GM19395 (cell line): ENCODE measurements around the gene IQGAP1.
"Not testable (repeated sequence)": the region's sequence is repeated elsewhere in the genome, so short reads cannot be mapped to it uniquely, and the experiment has no call there.

Experiments
- ATAC-seq: cut with Tn5 transposase; IDR thresholded peaks from one replicate; pipeline ENCODE4 v1.9.1; 2021; ENCODE audit warnings: mild to moderate bottlenecking, moderate library complexity; ENCODE audit not compliant: unreplicated experiment

Gene IQGAP1

GRCh38 chr15:90479656-90480055 lies 91.6 kb downstream of the IQGAP1 start:
- ATAC-seq, result no peak

- ATAC-seq, result no peak
Observed at GRCh38 chr15:90481023-90481422, 93.0 kb downstream of the IQGAP1 start.

GRCh38 chr15:90482124-90483011 lies 94.3 kb downstream of the IQGAP1 start:
- ATAC-seq, result no peak

DNA sequence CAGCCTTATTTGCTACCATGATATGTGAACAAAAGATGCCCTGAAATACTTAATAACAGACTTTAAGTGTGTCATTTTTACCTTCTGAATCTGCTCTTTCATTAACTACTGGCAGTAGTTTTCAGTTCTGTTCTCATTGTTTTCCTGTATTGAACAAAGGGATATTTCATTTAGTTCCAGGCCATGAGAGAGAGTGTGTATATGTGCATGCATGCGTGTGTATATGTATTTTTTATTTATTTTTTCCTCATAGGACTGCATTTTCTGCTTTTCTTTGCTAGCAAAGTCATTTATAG lies 94.9 kb downstream of the IQGAP1 start:
- ATAC-seq, result no peak

DNA sequence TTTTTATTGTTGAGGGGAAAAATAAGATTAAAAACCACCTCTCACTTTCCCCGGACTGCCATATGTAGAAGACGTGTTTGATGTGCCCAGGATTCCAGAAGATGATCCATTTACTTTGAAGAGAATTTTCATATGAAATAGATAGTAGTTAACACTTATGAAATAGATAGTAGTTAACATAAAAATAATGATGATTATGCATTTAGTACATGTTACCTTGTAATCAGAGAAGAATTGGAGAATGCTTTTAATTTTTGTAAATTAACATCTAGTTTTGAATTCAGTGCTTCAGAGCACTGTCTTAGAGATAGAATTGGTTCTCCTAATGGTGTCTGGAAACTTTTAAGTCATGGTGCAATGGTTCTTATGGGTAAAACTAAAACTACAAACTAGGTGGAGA lies 95.6 kb downstream of the IQGAP1 start:
- ATAC-seq, result no peak

GRCh38 chr15:90487186-90487585 lies 99.1 kb downstream of the IQGAP1 start:
- no peak for ATAC-seq

- no peak for ATAC-seq
Observed at GRCh38 chr15:90489514-90489913, 101.5 kb downstream of the IQGAP1 start.

DNA sequence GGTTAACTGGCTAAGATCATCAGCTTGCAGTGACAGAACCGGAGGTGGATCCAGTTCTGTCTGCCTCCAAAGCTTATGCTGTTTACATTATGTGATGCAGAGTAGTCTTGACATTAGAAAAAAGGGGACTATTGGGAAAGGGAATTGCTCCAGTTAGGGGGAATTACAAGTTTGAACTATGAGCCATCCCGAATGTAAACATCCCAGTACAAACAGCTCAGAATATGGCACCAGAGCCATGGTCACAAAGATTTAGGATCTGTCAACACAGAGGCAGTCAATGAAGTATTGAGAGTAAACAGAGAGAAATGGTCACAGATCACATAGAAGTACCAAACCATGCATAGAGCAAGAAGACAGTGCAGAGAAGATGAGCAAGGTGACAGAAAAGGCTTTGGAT lies 101.9 kb downstream of the IQGAP1 start:
- no peak for ATAC-seq

GRCh38 chr15:90493647-90494046 lies 105.6 kb downstream of the IQGAP1 start:
- no peak for ATAC-seq

GRCh38 chr15:90495067-90495466 lies 107.0 kb downstream of the IQGAP1 start:
- ATAC-seq, result no peak

DNA sequence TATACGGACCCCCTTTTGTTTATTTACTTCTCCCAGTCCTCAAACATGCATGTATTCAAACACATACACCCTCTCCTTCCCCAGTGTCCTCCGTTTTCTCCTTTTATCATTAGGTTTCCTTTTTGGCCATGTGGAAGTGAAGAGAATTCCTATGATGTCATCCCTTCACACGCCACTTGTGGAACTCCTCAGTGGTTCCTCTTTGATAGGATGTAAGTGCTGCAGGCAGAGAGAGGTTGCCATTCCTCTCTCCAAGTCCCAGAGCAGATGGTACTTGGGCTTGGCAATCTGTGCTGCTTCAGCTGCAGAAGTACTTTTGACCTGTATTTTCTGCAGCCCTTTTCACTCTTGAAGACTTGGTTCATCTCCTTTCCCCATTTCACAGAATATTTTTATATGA lies 108.7 kb downstream of the IQGAP1 start:
- ATAC-seq, result no peak

- ATAC-seq, result no peak
Observed at GRCh38 chr15:90497376-90497775, 109.3 kb downstream of the IQGAP1 start.

- no peak for ATAC-seq
Observed at GRCh38 chr15:90497912-90498311, 109.9 kb downstream of the IQGAP1 start.

GRCh38 chr15:90500171-90500570 lies 112.1 kb downstream of the IQGAP1 start:
- ATAC-seq, result no peak

- no peak for ATAC-seq
Observed at GRCh38 chr15:90501898-90502297, 113.9 kb downstream of the IQGAP1 start.

GRCh38 chr15:90510781-90511180 lies 122.7 kb downstream of the IQGAP1 start:
- ATAC-seq, result not testable (repeated sequence)

DNA sequence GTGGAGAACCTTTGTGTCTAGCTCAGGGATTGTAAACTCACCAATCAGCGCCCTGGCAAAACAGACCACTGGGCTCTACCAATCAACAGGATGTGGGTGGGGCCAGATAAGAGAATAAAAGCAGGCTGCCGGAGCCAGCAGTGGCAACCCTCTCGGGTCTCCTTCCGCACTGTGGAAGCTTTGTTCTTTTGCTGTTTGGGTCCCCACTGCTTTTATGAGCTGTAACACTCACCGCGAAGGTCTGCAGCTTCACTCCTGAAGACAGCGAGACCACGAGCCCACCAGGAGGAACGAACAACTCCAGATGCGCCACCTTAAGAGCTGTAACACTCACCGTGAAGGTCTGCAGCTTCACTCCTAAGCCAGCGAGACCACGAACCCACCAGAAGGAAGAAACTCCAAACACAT lies 123.2 kb downstream of the IQGAP1 start:
- not testable (repeated sequence) for ATAC-seq

DNA sequence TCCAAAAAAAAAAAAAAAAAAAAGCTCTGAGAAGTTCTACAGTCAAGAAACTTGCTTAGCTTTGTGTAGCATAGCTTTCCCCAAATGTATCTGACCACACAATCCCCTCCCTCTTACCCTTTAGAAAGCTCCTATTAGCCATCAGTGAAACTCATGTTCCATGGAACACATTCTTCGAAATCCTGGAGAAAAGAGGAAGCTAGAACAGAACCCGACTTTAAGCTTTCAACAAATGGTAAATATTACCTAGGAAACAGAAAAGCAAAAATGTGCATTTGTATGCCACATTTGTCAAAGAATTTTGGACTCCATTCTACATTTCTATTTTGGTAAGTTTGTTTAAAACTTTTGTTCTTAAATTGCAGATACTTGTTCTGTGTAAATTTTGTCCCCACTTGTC lies 124.2 kb downstream of the IQGAP1 start:
- ATAC-seq, result no peak

- no peak for ATAC-seq
Observed at GRCh38 chr15:90512981-90513380, 124.9 kb downstream of the IQGAP1 start.

DNA sequence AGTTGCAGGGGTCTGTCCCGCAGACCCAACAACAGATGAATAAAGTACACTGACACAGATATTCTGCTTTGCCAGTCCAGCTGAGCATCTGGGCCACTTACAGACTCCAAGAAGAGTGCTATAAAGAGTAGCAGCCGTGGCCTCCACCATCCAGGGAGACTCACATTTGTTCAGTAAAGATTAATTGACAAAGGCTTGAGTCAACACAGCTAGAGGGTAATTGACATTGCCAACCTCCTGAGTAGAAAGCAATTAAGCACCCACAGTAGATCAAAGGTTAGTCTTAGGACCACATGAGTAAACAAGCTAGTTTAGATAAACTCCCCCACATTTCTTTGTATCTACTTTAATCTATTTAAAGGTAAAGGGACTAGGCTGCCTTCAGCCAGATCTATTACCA lies 125.4 kb downstream of the IQGAP1 start:
- no peak for ATAC-seq

DNA sequence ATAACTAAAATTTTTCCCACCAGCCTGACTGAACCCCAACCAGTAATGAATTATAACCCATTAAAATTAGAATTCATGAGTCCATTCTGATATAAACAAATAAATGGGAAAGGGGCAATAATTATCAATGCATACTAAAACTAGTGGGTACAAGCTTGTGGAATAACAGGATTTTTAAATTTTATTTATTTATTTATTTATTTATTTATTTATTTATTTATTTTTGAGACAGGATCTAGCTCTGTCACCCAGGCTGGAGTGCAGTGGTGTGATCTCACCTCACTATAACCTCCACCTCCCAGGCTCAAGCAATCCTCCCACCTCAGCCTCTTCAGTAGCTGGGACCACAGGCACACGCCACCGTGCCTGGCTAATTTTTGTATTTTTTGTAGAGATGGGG lies 125.9 kb downstream of the IQGAP1 start:
- not testable (repeated sequence) for ATAC-seq

DNA sequence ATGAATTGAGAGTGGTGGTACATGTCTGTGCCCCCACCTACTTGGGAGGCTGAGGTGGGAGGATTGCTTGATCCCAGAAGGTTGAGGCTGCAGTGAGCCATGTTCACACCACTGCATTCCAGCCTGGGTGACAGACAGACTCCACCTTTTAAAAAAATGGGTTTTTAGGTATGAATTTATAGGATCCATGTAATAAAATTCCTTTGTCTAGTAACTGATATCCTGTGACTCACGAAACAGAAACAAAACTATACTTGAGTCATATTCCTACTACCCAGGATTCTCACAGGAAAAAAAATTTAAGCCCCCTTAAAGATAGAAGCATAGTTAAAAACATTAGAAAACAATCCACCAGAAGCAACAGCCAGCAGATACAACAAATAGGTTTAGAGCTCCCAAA lies 131.6 kb downstream of the IQGAP1 start:
- no peak for ATAC-seq

DNA sequence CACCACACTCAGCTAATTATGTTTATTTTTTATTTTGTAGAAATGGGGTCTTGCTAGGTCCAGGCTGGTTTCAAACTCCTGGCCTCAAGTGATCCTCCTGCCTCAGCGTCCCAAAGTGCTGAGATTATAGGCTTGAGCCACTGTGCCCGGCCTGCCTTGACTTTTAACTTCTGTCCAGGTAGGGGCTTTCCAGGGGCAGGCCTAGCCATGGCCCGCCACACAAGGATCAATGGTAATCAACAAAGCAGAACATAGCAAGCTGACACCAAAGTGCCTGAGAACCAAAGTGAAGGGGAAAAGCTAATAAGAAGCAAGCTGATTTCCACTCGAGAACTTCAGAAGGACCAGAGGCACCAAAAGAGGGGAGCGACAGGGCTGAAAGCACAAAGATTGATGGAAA lies 132.3 kb downstream of the IQGAP1 start:
- no peak for ATAC-seq
